Stimulated activated CD8-positive, alpha-beta memory T cell treated with anti-CD3 and anti-CD28 coated beads, Interleukin-7, amount 100 ng/mL, for 4 hours (primary cell): ENCODE data around the gene HSPA12A.

Source experiments
- DNase-seq, 2 donors: peaks; one replicate each; pipeline ENCODE4 v3.0.0-alpha.2; 2020; ENCODE audit warnings: low read depth in 2 of 2

The HSPA12A gene

GRCh38 chr10:116771101-116771958 lies 29.0 kb upstream of the HSPA12A start:
- no peak for DNase-seq

GRCh38 chr10:116770281-116770680 lies 27.9 kb upstream of the HSPA12A start:
- no peak for DNase-seq

- no peak for DNase-seq
These were observed 27.4 kb upstream of the HSPA12A start for GRCh38 chr10:116769791-116770190.

GRCh38 chr10:116769368-116769767 lies 27.0 kb upstream of the HSPA12A start:
- no peak for DNase-seq

GRCh38 chr10:116768786-116769185 lies 26.4 kb upstream of the HSPA12A start:
- no peak for DNase-seq

- no peak for DNase-seq
These were observed 24.7 kb upstream of the HSPA12A start for GRCh38 chr10:116766837-116767634.

- DNase-seq: no peak
These were observed 24.0 kb upstream of the HSPA12A start for GRCh38 chr10:116766241-116766827.

GRCh38 chr10:116765648-116766081 lies 23.3 kb upstream of the HSPA12A start:
- DNase-seq: no peak

GRCh38 chr10:116764979-116765378 lies 22.6 kb upstream of the HSPA12A start:
- DNase-seq: no peak

GRCh38 chr10:116763440-116763839 lies 21.1 kb upstream of the HSPA12A start:
- DNase-seq: no peak

- no peak for DNase-seq
These were observed 19.5 kb upstream of the HSPA12A start for GRCh38 chr10:116761883-116762282.

- no peak for DNase-seq
These were observed 18.6 kb upstream of the HSPA12A start for GRCh38 chr10:116760919-116761318.

- DNase-seq: no peak
These were observed 14.9 kb upstream of the HSPA12A start for GRCh38 chr10:116757246-116757645.

GRCh38 chr10:116756277-116756676 lies 13.9 kb upstream of the HSPA12A start:
- no peak for DNase-seq

GRCh38 chr10:116753759-116754158 lies 11.4 kb upstream of the HSPA12A start:
- no peak for DNase-seq

GRCh38 chr10:116752969-116753665 lies 10.8 kb upstream of the HSPA12A start:
- DNase-seq: no peak

GRCh38 chr10:116752563-116752962 lies 10.2 kb upstream of the HSPA12A start:
- DNase-seq: no peak

- no peak for DNase-seq
These were observed 6.1 kb upstream of the HSPA12A start for GRCh38 chr10:116748471-116748870.

- no peak for DNase-seq
These were observed 5.7 kb upstream of the HSPA12A start for GRCh38 chr10:116748041-116748440.

GRCh38 chr10:116747325-116747724 lies 5.0 kb upstream of the HSPA12A start:
- DNase-seq: no peak

- no peak for DNase-seq
These were observed 2.5 kb upstream of the HSPA12A start for GRCh38 chr10:116744885-116745284.
